Measurements from ENCODE around the gene MTFR2.

Gene MTFR2

DNA sequence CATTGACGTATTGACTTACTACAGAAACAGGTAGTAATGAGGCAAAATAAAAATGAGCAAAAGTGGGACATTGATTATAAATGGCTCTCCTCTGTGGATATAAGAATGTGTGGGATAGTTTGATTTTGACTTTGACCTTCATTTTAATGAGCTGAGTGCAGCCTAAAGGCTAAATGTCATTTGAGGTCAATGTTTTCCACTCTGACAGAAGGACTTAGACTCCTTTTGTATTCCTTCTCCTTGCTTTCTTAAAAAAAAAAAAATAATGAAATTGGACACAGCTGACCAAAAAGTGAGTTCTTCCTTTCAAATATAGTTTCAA, 68.6 kb downstream of the MTFR2 start:
- DNase-seq: no peak

Measured in KG1 (cell line).